Bronchial epithelial cell (primary cell): ENCODE data around the gene SHB. TPM values are rescaled to one million over a fixed set of nuclear protein-coding genes. Genes with fewer than 3 reads are reported as not detected.

Source experiments
- DNase-seq: peaks from one replicate; pipeline ENCODE4 v3.0.0-alpha.2; 2010; ENCODE audit warnings: low read depth
- FAIRE-seq: peaks from 2 replicates; lab custom pipeline; 2011; peaks lifted over from hg19 to GRCh38; lab: Jason Lieb, UNC
- H3K27me3 ChIP-seq: 2 replicates; pipeline ENCODE4 v1.5.1; 2011; ENCODE audit warnings: low read length; ENCODE audit not compliant: control insufficient read depth, insufficient read depth
- H3K36me3 ChIP-seq: 2 replicates; pipeline ENCODE4 v1.5.1; 2011; ENCODE audit warnings: low read length; ENCODE audit not compliant: control insufficient read depth, insufficient read depth
- H3K4me3 ChIP-seq: 2 replicates; pipeline ENCODE4 v1.5.1; 2011; ENCODE audit warnings: mild to moderate bottlenecking, low read depth, low read length, control low read depth
- CTCF ChIP-seq: IDR thresholded peaks from 2 replicates; pipeline ENCODE4 v1.5.1; 2011; ENCODE audit warnings: mild to moderate bottlenecking, moderate library complexity, low read length, control low read depth, inconsistent platforms; ENCODE audit not compliant: insufficient read depth, severe bottlenecking
- total RNA-seq: library from RNA; depleted of rRNA; stranded (reverse); fragments of >200 nt; gene quantifications from 2 replicates; pipeline ENCODE4 v1.2.1, GENCODE V29; 2014

Gene SHB
- total RNA-seq, 1 donor from 2014 or later: 14.5 TPM

- no peak for TF ChIP-seq CTCF
- Histone ChIP-seq H3K27me3 (no peaks in the 10 kb centered on the region), H3K4me3 (no peak overlapping the region), H3K36me3 (no peaks in the 10 kb centered on the region)
- no peak for DNase-seq
- FAIRE-seq: no peak
Observed at GRCh38 chr9:37909326-37909725, 159.7 kb downstream of the SHB start.

GRCh38 chr9:37908698-37909186, 160.3 kb downstream of the SHB start:
- Histone ChIP-seq H3K27me3 (no peaks in the 10 kb centered on the region), H3K36me3 (no peaks in the 10 kb centered on the region), H3K4me3 (no peak overlapping the region)
- DNase-seq (peak; percentile 82), FAIRE-seq (peak; percentile 18)
- no peak for TF ChIP-seq CTCF

- Histone ChIP-seq H3K27me3 (no peaks in the 10 kb centered on the region), H3K36me3 (no peaks in the 10 kb centered on the region), H3K4me3 (no peak overlapping the region)
- TF ChIP-seq CTCF: no peak
- no peak for DNase-seq
- FAIRE-seq: no peak
Observed at GRCh38 chr9:37908283-37908682, 160.7 kb downstream of the SHB start.

- Histone ChIP-seq H3K27me3 (no peaks in the 10 kb centered on the region), H3K4me3 (no peak overlapping the region), H3K36me3 (no peaks in the 10 kb centered on the region)
- no peak for TF ChIP-seq CTCF
- DNase-seq (no peak), FAIRE-seq (no peak)
Observed at GRCh38 chr9:37906312-37907239, 162.5 kb downstream of the SHB start.

- DNase-seq: no peak
- no peak for TF ChIP-seq CTCF
- no peak overlapping the region for H3K4me3 ChIP-seq
- no peaks in the 10 kb centered on the region for H3K36me3 ChIP-seq
- H3K27me3 ChIP-seq: no peaks in the 10 kb centered on the region
- FAIRE-seq: no peak
Observed at GRCh38 chr9:37905776-37906175, 163.3 kb downstream of the SHB start.
